HG03135 (cell line): Measurements from ENCODE around the gene TMEM207.
A peak's percentile ranks its signal among the peaks of the same experiment; 100 is the strongest.

ENCODE experiments used
- ATAC-seq: cut with Tn5 transposase; IDR thresholded peaks from one replicate; pipeline ENCODE4 v1.9.1; 2021; ENCODE audit warnings: mild to moderate bottlenecking, moderate library complexity; ENCODE audit not compliant: unreplicated experiment

The TMEM207 gene

GRCh38 chr3:190444576-190445145, 5.0 kb downstream of the TMEM207 start:
- ATAC-seq = no peak

- ATAC-seq = no peak
Observed at GRCh38 chr3:190444006-190444405, 5.7 kb downstream of the TMEM207 start.

- no peak for ATAC-seq
Observed at GRCh38 chr3:190443257-190443656, 6.4 kb downstream of the TMEM207 start.

GRCh38 chr3:190442240-190442639, 7.5 kb downstream of the TMEM207 start:
- no peak for ATAC-seq

GRCh38 chr3:190436331-190436730, 13.4 kb downstream of the TMEM207 start:
- no peak for ATAC-seq

- ATAC-seq = no peak
Observed at GRCh38 chr3:190435618-190436017, 14.1 kb downstream of the TMEM207 start.

- no peak for ATAC-seq
Observed at GRCh38 chr3:190433626-190434025, 16.1 kb downstream of the TMEM207 start.

- no peak for ATAC-seq
Observed at GRCh38 chr3:190432216-190432615, 17.5 kb downstream of the TMEM207 start.

- ATAC-seq = no peak
Observed at GRCh38 chr3:190430906-190431305, 18.8 kb downstream of the TMEM207 start.

GRCh38 chr3:190429681-190430080, 20.0 kb downstream of the TMEM207 start:
- no peak for ATAC-seq

- no peak for ATAC-seq
Observed at GRCh38 chr3:190426806-190427507, 22.7 kb downstream of the TMEM207 start.

- ATAC-seq = no peak
Observed at GRCh38 chr3:190425833-190426232, 23.9 kb downstream of the TMEM207 start.

- ATAC-seq = peak; percentile 59
Observed at GRCh38 chr3:190424478-190425439, 24.9 kb downstream of the TMEM207 start.

GRCh38 chr3:190424108-190424477, 25.6 kb downstream of the TMEM207 start:
- peak; percentile 9 for ATAC-seq

- ATAC-seq = no peak
Observed at GRCh38 chr3:190414297-190414696, 35.4 kb downstream of the TMEM207 start.

- ATAC-seq = no peak
Observed at GRCh38 chr3:190404715-190405114, 45.0 kb downstream of the TMEM207 start.

- no peak for ATAC-seq
Observed at GRCh38 chr3:190401963-190402362, 47.7 kb downstream of the TMEM207 start.

- no peak for ATAC-seq
Observed at GRCh38 chr3:190399677-190400076, 50.0 kb downstream of the TMEM207 start.

GRCh38 chr3:190397889-190398288, 51.8 kb downstream of the TMEM207 start:
- ATAC-seq = no peak

GRCh38 chr3:190396001-190396400, 53.7 kb downstream of the TMEM207 start:
- ATAC-seq = no peak

- ATAC-seq = no peak
Observed at GRCh38 chr3:190388703-190389102, 61.0 kb downstream of the TMEM207 start.
